Esophagus muscularis mucosa (tissue), 4 donors: ENCODE measurements around the gene ALOX12B. TPM values are rescaled to one million over a fixed set of nuclear protein-coding genes. Genes with fewer than 3 reads are reported as not detected.

Experiments used
- DNase-seq: peaks from one replicate; pipeline ENCODE4 v3.0.0-alpha.2; 2017; ENCODE audit errors: extremely low spot score
- H3K27ac ChIP-seq, 4 donors: fragments of 200-600 bp; sonication (generic); replicated peaks in 1 of 4; 1 replicate in 3 of 4; 2 replicates in 1 of 4; pipeline ENCODE4 v1.5.1; 2016 to 2019; ENCODE audit warnings: mild to moderate bottlenecking in 1 of 4
- H3K27me3 ChIP-seq, 4 donors: fragments of 200-600 bp; sonication (generic); one replicate each; pipeline versions ENCODE4 v1.5.1 to v1.6.0; 2016 to 2019
- H3K36me3 ChIP-seq, 4 donors: fragments of 200-600 bp; sonication (generic); one replicate each; pipeline ENCODE4 v1.5.1; 2016 to 2019
- H3K4me1 ChIP-seq, 4 donors: fragments of 200-600 bp; sonication (generic); one replicate each; pipeline ENCODE4 v1.5.1; 2016 to 2019
- H3K4me3 ChIP-seq, 4 donors: fragments of 200-600 bp; sonication (generic); 1 replicate in 2 of 4; 2 replicates in 2 of 4; pipeline ENCODE4 v1.5.1; 2016 to 2019; ENCODE audit warnings: mild to moderate bottlenecking in 4 of 4, moderate library complexity in 1 of 4
- H3K9me3 ChIP-seq, 4 donors: fragments of 200-600 bp; sonication (generic); 1 replicate in 3 of 4; 2 replicates in 1 of 4; pipeline ENCODE4 v1.5.1; 2016 to 2019
- CTCF ChIP-seq, 3 experiments: fragments of 200-600 bp in 2 of 3; fragments of 450-650 bp in 1 of 3; sonication (generic) in 2 of 3; IDR thresholded peaks; one replicate each; pipeline ENCODE4 v1.5.1; 2017 to 2019; ENCODE audit warnings: antibody characterized with exemption in 3 of 3, mild to moderate bottlenecking in 2 of 3, moderate library complexity in 1 of 3
- EP300 ChIP-seq: sonication (generic); formaldehyde crosslinking; IDR thresholded peaks from one replicate; pipeline ENCODE4 v1.6.1; 2017; ENCODE audit warnings: antibody characterized with exemption
- POLR2A ChIP-seq: fragments of 450-650 bp; IDR thresholded peaks from one replicate; pipeline ENCODE4 v1.6.1; 2017; ENCODE audit warnings: antibody characterized with exemption, moderate library complexity, mild to moderate bottlenecking, low read depth
- POLR2AphosphoS5 ChIP-seq, 2 donors: sonication (generic); formaldehyde crosslinking; IDR thresholded peaks; one replicate each; pipeline ENCODE4 v1.6.1; 2017; ENCODE audit warnings: antibody characterized with exemption in 2 of 2
- WGBS: methylation state at CpG from one replicate; pipeline ENCODE4 v1.1.5; 2018; 5-methylcytosine and 5-hydroxymethylcytosine counted together
- intact Hi-C: fragments of 100-400 bp; cut with DNase I; formaldehyde crosslinking; loops from one replicate; pipeline ENCODE4 v1.15.1; 2023
- total RNA-seq, 4 donors: library from RNA; depleted of rRNA; stranded (reverse); fragments of >200 nt; gene quantifications; one replicate each; pipeline versions ENCODE4 v1.1.0 to v1.2.1, GENCODE V29; 2016

Gene ALOX12B
- total RNA-seq, 4 donors from 2014 or later: not detected

GRCh38 chr17:8053600-8053999 lies 33.9 kb downstream of the ALOX12B start:
- intact Hi-C loops: no loop called here
- no peak for DNase-seq

GRCh38 chr17:8052256-8053252 lies 35.0 kb downstream of the ALOX12B start:
- Histone ChIP-seq H3K4me1 (peaks cover 0 to 4% (median 3%) of the 10 kb centered on the region in 4 donors), H3K27ac (no peak overlapping the region), H3K9me3 (no peaks in the 10 kb centered on the region), H3K4me3 (no peak overlapping the region), H3K27me3 (peaks cover 0 to 37% (median 2%) of the 10 kb centered on the region in 4 donors), H3K36me3 (no peaks in the 10 kb centered on the region)
- TF ChIP-seq EP300: no peak
- no peak for TF ChIP-seq POLR2A
- no peak for TF ChIP-seq POLR2AphosphoS5 (IDR thresholded peaks at IDR 0.05)
- TF ChIP-seq CTCF (IDR thresholded peaks at IDR 0.05): no peak
- DNase-seq: no peak
- intact Hi-C loops: no loop called here
- 90% methylated on average over 6 of the region's 6 CpGs for whole genome bisulfite sequencing

More at GRCh38 chr17:8053600-8053999, 33.9 kb downstream of the ALOX12B start:
- H3K27me3 ChIP-seq: peaks cover under 1 to 36% (median 4%) of the 10 kb centered on the region in 4 donors
- WGBS: 92% methylated on average over 7 of the region's 7 CpGs
- H3K27ac ChIP-seq: no peak overlapping the region
- H3K4me3 ChIP-seq: no peak overlapping the region
- TF ChIP-seq EP300 (no peak), POLR2AphosphoS5 (IDR thresholded peaks at IDR 0.05) (no peak), CTCF (IDR thresholded peaks at IDR 0.05) (no peak), POLR2A (no peak)
- no peaks in the 10 kb centered on the region for H3K9me3 ChIP-seq
- no peaks in the 10 kb centered on the region for H3K36me3 ChIP-seq
- peaks cover 0 to 8% (median 6%) of the 10 kb centered on the region in 4 donors for H3K4me1 ChIP-seq

GRCh38 chr17:8051831-8052230 lies 35.7 kb downstream of the ALOX12B start:
- intact Hi-C loops: no loop called here
- H3K4me1 ChIP-seq: no peaks in the 10 kb centered on the region
- no peak overlapping the region for H3K4me3 ChIP-seq
- peaks cover 0 to 39% (median 2%) of the 10 kb centered on the region in 4 donors for H3K27me3 ChIP-seq
- TF ChIP-seq CTCF (IDR thresholded peaks at IDR 0.05) (no peak), EP300 (no peak), POLR2A (no peak), POLR2AphosphoS5 (IDR thresholded peaks at IDR 0.05) (no peak)
- no peaks in the 10 kb centered on the region for H3K9me3 ChIP-seq
- 68% methylated on average over 6 of the region's 7 CpGs for WGBS
- no peak overlapping the region for H3K27ac ChIP-seq
- no peak for DNase-seq
- H3K36me3 ChIP-seq: no peaks in the 10 kb centered on the region

DNA sequence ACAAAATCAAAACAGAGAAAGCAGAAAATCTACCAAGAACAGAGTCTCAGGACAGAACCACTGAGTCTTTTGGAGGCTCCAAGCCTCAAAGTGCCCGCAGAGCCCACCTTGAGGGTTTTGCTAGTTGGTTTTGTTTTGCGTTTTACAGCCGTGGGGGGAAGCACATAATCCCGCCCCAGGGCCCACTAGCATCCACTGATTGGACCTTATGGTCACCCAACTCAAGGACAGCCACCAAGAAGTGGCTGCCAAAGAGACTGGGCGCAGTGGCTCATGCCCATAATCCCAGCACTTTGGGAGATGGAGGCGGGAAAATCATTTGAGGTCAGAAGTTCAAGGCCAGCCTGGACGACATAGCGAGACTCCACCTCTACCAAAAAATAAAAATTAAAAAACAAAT lies 38.8 kb downstream of the ALOX12B start:
- H3K4me3 ChIP-seq: no peak overlapping the region
- H3K4me1 ChIP-seq: no peaks in the 10 kb centered on the region
- 98% methylated on average over 8 of the region's 8 CpGs for WGBS
- intact Hi-C loops: loop anchor here (5.0 kb wide), 1 partner anchor 36 kb away; no protein-coding TSS in a partner anchor
- no peaks in the 10 kb centered on the region for H3K36me3 ChIP-seq
- TF ChIP-seq POLR2AphosphoS5 (IDR thresholded peaks at IDR 0.05): no peak
- no peak for TF ChIP-seq CTCF (IDR thresholded peaks at IDR 0.05)
- TF ChIP-seq EP300: no peak
- no peak for TF ChIP-seq POLR2A
- H3K9me3 ChIP-seq: no peaks in the 10 kb centered on the region
- no peak overlapping the region for H3K27ac ChIP-seq
- peaks cover 0 to 48% (median 0%) of the 10 kb centered on the region in 4 donors for H3K27me3 ChIP-seq
- no peak for DNase-seq
